Suprapubic skin (tissue), 3 donors: ENCODE results near the gene GPR146.

Experiments
- POLR2A ChIP-seq, 2 donors: fragments of 450-650 bp; IDR thresholded peaks; one replicate each; pipeline ENCODE4 v1.6.1; 2017; ENCODE audit warnings: antibody characterized with exemption in 2 of 2, mild to moderate bottlenecking in 2 of 2, moderate library complexity in 2 of 2
- TF ChIP-seq, protein P1 (sequence below), 2 donors: fragments of 200-600 bp in 1 of 2; fragments of 450-650 bp in 1 of 2; sonication (generic) in 1 of 2; IDR thresholded peaks; one replicate each; pipeline ENCODE4 v1.5.1; 2016 to 2019; ENCODE audit warnings: antibody characterized with exemption in 2 of 2, mild to moderate bottlenecking in 1 of 2, moderate library complexity in 1 of 2

GRCh38 chr7:1100386-1100785 lies 56.0 kb downstream of the GPR146 start:
- TF ChIP-seq, protein P1, sequence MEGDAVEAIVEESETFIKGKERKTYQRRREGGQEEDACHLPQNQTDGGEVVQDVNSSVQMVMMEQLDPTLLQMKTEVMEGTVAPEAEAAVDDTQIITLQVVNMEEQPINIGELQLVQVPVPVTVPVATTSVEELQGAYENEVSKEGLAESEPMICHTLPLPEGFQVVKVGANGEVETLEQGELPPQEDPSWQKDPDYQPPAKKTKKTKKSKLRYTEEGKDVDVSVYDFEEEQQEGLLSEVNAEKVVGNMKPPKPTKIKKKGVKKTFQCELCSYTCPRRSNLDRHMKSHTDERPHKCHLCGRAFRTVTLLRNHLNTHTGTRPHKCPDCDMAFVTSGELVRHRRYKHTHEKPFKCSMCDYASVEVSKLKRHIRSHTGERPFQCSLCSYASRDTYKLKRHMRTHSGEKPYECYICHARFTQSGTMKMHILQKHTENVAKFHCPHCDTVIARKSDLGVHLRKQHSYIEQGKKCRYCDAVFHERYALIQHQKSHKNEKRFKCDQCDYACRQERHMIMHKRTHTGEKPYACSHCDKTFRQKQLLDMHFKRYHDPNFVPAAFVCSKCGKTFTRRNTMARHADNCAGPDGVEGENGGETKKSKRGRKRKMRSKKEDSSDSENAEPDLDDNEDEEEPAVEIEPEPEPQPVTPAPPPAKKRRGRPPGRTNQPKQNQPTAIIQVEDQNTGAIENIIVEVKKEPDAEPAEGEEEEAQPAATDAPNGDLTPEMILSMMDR (IDR thresholded peaks at IDR 0.05): no peak
- TF ChIP-seq POLR2A (IDR thresholded peaks at IDR 0.05): no peak
